OCI-LY3 (cell line): ENCODE results near the gene ADTRP.

Experiments used
- CTCF ChIP-seq: fragments of 200-600, 300-600 bp; sonication (generic); IDR thresholded peaks from 2 replicates; pipeline ENCODE4 v1.5.1; 2014; ENCODE audit warnings: antibody characterized with exemption, low read length, low read depth
- EZH2phosphoT487 ChIP-seq: fragments of 200-600 bp; shearing (Covaris generic); IDR thresholded peaks from 2 replicates; pipeline ENCODE4 v1.6.1; 2018; ENCODE audit warnings: antibody characterized with exemption, mixed run types, low read depth

GRCh38 chr6:11763460-11764249 lies 14.9 kb downstream of the ADTRP start:
- TF ChIP-seq CTCF (no peak), EZH2phosphoT487 (no peak)
